ENCODE results near the gene SERPINB10. TPM values are rescaled to one million over a fixed set of nuclear protein-coding genes. Genes with fewer than 3 reads are reported as not detected.
"Not testable (repeated sequence)": the region's sequence is repeated elsewhere in the genome, so short reads cannot be mapped to it uniquely, and the experiment has no call there.

Gene SERPINB10
- polyA plus RNA-seq, 4 donors: 0.11 to 0.26 (median 0.22) TPM; not detected in 1

- not testable (repeated sequence) for DNase-seq (ENCODE audit: low read depth in 4 of 4, low spot score in 3 of 4)
Observed at GRCh38 chr18:63940543-63941050, 32.8 kb downstream of the SERPINB10 start.

- no peak for DNase-seq (ENCODE audit: low read depth in 4 of 4, low spot score in 3 of 4)
Observed at GRCh38 chr18:63947051-63947790, 39.5 kb downstream of the SERPINB10 start.

- DNase-seq (ENCODE audit: low read depth in 4 of 4, low spot score in 3 of 4): no peak
Observed at GRCh38 chr18:63949068-63949737, 41.4 kb downstream of the SERPINB10 start, which contains the start of gene HMSD. Gene HMSD (plus strand): TSS chr18:63949301. CDS start chr18:63953456, 4,155 bp downstream.

DNA sequence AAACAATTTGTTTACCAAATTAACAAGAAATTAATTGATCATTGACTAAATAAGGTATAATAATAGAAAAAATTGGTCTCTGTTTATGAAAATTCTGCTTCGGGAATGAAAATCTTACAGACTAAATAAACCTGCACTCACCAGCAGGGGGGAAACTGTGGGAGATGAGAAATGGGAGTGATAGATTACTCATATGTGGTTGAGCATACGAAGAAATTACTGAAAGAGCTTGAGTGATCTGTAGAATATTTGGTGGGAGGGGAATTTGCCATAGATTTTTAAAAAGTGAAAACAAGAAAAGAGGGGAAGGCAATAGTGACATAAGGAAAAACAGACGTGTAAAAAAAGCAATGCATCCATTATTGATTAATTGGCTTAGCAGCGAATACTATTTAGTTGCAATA is 43.5 kb downstream of the SERPINB10 start:
- no peak for DNase-seq (ENCODE audit: low read depth in 4 of 4, low spot score in 3 of 4)

DNA sequence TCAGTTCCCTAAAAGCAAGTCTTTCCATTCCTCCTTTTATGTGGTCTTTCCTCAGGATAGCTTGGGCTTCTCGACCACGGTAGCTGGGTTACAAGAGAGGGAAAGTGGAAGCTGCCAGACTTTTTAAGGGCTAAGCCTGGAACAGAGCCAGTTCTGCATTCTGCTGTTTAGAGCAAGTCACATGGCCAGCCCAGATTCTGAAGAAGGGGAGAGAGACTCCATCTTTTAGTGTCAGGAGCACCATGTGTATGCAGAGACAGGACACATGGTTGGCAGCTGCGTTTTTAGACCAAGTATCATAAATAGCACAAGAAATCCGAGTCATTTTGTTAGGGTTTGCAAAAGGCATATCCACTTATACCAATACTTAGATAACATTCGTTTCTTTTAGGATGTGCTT is 46.1 kb downstream of the SERPINB10 start:
- DNase-seq (ENCODE audit: low read depth in 4 of 4, low spot score in 3 of 4): no peak

GRCh38 chr18:63956755-63957154 is 49.0 kb downstream of the SERPINB10 start:
- DNase-seq (ENCODE audit: low read depth in 4 of 4, low spot score in 3 of 4): no peak

- DNase-seq (ENCODE audit: low read depth in 4 of 4, low spot score in 3 of 4): no peak
Observed at GRCh38 chr18:63960891-63961290, 53.1 kb downstream of the SERPINB10 start.

GRCh38 chr18:63961435-63961980 is 53.8 kb downstream of the SERPINB10 start:
- DNase-seq (ENCODE audit: low read depth in 4 of 4, low spot score in 3 of 4): no peak

GRCh38 chr18:63962137-63962536 is 54.4 kb downstream of the SERPINB10 start:
- DNase-seq (ENCODE audit: low read depth in 4 of 4, low spot score in 3 of 4): no peak

- DNase-seq (ENCODE audit: low read depth in 4 of 4, low spot score in 3 of 4): peak in 2 of 4 donors; percentile 27 to 36
Observed at GRCh38 chr18:63963615-63964256, 56.0 kb downstream of the SERPINB10 start.

- DNase-seq (ENCODE audit: low read depth in 4 of 4, low spot score in 3 of 4): no peak
Observed at GRCh38 chr18:63964908-63965307, 57.1 kb downstream of the SERPINB10 start.

DNA sequence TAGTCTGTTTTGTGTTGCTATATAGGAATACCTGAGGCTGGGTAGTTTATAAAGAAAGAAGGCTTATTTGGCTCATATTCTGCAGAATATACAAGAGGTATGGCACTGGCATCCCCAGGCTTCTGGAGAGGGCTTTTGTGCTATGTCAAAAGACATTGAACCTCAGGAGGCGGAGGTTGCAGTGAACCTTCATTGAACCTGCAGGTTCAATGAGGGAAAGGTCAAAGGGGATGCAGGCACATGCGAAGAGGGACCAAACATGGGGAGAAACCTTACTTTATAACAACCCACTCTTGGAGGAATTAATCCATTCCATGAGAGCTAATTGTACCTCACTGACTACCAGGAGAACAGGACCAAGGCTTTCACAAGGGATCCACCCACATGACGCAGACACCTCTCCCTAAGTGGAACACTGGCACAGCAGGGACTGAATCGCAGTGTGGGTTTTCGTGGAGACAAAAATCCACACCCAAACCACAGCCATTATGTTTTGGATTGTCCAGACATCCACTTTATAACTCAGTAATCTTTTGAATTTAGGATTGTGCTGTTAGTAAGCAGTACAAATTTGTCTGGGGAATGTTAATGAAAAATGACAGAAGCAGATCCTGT is 58.1 kb downstream of the SERPINB10 start:
- no peak for DNase-seq (ENCODE audit: low read depth in 4 of 4, low spot score in 3 of 4)

- peak; percentile 82 to 85 (median 84) for DNase-seq (ENCODE audit: low read depth in 4 of 4, low spot score in 3 of 4)
Observed at GRCh38 chr18:63969942-63970808, 62.4 kb downstream of the SERPINB10 start, which contains the start of gene SERPINB8. Gene SERPINB8 (plus strand): TSS chr18:63970081. CDS start chr18:63978309, 8,228 bp downstream.

DNA sequence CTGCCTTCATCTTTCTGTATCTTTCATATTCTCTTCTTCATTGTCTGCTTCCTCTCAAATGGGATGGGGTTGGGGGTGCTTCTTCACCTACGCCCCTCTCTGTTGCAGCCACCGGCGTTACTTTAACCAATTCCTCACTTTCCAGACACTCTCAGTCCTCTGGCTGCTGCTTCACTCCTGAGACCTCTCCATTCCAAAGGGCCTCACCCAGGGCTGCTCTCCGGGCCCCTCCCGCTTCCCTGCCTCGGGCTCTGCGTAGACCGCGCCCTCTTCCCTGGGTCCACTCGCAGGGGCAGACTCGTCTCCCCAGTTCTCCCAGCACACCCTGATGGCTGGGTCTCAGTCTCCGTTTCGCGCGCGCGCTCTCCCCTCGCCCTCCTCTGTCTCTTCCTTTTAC is 63.0 kb downstream of the SERPINB10 start:
- peak in 2 of 4 donors; percentile 24 to 26 for DNase-seq (ENCODE audit: low read depth in 4 of 4, low spot score in 3 of 4)

GRCh38 chr18:63971320-63972001 is 63.7 kb downstream of the SERPINB10 start:
- DNase-seq (ENCODE audit: low read depth in 4 of 4, low spot score in 3 of 4): no peak

- no peak for DNase-seq (ENCODE audit: low read depth in 4 of 4, low spot score in 3 of 4)
Observed at GRCh38 chr18:63972002-63972376, 64.2 kb downstream of the SERPINB10 start.

- no peak for DNase-seq (ENCODE audit: low read depth in 4 of 4, low spot score in 3 of 4)
Observed at GRCh38 chr18:63974991-63975390, 67.2 kb downstream of the SERPINB10 start.

DNA sequence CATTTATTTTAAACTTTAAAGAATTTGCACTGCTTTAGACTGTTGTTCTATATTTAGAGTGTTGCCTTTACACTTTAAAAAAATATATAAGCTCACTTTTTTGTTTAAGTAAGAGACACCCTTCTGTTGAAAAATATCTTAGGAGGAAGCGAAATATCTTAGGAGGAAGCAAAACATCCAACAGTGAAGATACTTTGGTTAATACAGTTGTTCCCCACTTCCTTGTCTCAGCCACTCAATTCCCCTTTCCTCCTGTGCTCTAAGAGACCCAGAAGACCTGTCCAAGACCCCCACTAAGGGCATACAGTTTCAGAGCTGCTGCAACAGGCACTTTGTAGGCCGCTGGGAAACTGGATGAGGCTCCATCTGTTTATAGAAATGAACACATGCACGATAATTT is 67.9 kb downstream of the SERPINB10 start:
- DNase-seq (ENCODE audit: low read depth in 4 of 4, low spot score in 3 of 4): no peak

- DNase-seq (ENCODE audit: low read depth in 4 of 4, low spot score in 3 of 4): no peak
Observed at GRCh38 chr18:63977040-63977439, 69.3 kb downstream of the SERPINB10 start.
